GM13976 (cell line): ENCODE data around the gene EP300.
"Not testable (repeated sequence)": the region's sequence is repeated elsewhere in the genome, so short reads cannot be mapped to it uniquely, and the experiment has no call there.

Experiments
- DNase-seq: peaks from one replicate; pipeline ENCODE4 v3.0.0; 2012; ENCODE audit warnings: low spot score
- CTCF ChIP-seq: IDR thresholded peaks from 2 replicates; pipeline ENCODE4 v1.5.1; 2012; ENCODE audit warnings: borderline replicate concordance, mild to moderate bottlenecking; ENCODE audit not compliant: insufficient read depth; ENCODE audit errors: extremely low read depth, missing control alignments, control extremely low read depth
- in situ Hi-C: fragments of 300-500 bp; cut with MboI; formaldehyde crosslinking; loops from one replicate; pipeline ENCODE4 v1.12.0; 2022; ENCODE audit warnings: low sequenced_read_pairs, mixed read lengths, inconsistent platforms; ENCODE audit not compliant: unreplicated experiment

Gene EP300

GRCh38 chr22:41052661-41053490 is 39.5 kb upstream of the EP300 start:
- no peak for TF ChIP-seq CTCF

DNA sequence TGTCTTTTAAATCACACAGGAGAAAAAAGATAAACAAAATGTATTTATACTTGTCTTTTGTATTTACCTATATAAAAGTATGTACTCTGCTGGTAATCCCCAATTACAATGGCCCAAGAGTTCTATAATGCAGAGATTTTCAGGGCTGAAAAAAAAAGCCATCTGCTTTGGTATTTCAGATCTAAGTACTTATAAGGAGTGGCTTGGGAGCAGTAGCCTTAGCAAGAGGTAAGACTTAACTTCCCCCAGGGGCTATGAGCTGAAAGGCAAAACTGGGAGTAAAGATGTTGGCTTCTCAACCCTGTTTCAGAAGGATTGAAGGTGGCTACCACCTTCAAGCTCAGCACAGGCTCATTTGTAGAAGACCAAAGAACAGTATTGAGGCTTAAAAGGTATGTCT is 35.3 kb upstream of the EP300 start:
- in situ Hi-C loops = no loop called here
- TF ChIP-seq CTCF = no peak
- no peak for DNase-seq

More at GRCh38 chr22:41052661-41053490, 39.5 kb upstream of the EP300 start:
- in situ Hi-C loops = no loop called here
- DNase-seq = no peak

DNA sequence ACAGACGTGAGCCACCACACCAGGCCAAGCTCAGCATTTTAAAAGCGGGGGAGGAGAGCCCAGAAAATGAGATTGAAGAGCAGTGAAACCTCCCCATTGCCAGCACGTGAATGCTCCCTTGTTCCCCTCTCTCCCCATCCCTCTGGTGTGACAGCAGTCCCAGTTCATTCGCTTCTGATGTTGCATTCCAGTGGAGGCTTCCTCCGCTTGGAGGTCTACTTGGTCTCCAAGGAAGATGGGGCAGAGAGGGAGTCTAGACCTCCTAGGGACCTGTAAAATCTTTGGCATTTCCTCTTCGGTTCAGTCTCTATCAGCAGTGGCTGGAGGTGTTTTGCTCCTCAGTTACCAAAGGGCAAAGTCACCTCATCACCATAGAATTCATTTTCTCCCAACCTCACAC is 30.2 kb upstream of the EP300 start:
- in situ Hi-C loops = no loop called here
- TF ChIP-seq CTCF = no peak
- DNase-seq = no peak

DNA sequence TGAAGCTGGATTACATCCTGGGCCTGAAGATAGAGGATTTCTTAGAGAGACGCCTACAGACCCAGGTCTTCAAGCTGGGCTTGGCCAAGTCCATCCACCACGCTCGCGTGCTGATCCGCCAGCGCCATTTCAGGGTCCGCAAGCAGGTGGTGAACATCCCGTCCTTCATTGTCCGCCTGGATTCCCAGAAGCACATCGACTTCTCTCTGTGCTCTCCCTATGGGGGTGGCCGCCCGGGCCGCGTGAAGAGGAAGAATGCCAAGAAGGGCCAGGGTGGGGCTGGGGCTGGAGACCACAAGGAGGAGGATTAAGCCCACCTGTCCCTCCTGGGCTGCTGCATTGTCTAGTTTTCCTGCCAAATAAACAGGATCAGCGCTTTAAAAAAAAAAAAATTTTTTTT is 28.1 kb upstream of the EP300 start:
- in situ Hi-C loops, DNase-seq: not testable (repeated sequence)

DNA sequence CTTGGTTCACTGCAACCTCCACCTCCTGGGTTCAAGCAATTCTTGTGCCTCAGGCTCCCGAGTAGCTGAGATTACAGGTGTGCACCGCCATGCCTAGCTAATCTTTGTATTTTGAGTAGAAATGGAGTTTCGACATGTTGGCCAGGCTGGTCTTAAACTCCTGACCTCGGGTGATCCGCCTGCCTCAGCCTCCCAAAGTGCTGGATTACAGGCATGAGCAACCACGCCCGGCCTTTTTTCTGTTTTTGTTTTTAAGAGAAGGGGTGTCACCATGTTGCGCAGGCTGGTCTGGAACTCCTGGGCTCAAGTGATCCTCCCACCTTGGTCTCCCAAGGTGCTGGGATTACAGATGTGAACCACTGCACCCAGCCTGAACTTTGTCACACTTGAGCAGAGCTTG is 26.1 kb upstream of the EP300 start:
- in situ Hi-C loops, DNase-seq: not testable (repeated sequence)

- in situ Hi-C loops, DNase-seq: not testable (repeated sequence)
These were observed 24.4 kb upstream of the EP300 start for GRCh38 chr22:41067968-41068367.

- TF ChIP-seq CTCF = no peak
- DNase-seq = no peak
- in situ Hi-C loops = no loop called here
These were observed 21.6 kb upstream of the EP300 start for GRCh38 chr22:41070665-41071331.

- DNase-seq = no peak
- in situ Hi-C loops = no loop called here
These were observed 18.3 kb upstream of the EP300 start for GRCh38 chr22:41074061-41074460.

More at GRCh38 chr22:41074061-41074460, 18.3 kb upstream of the EP300 start:
- no peak for TF ChIP-seq CTCF
